B cell (primary cell): ENCODE measurements around the gene MRC2. TPM values are rescaled to one million over a fixed set of nuclear protein-coding genes. Genes with fewer than 3 reads are reported as not detected.

ENCODE experiments used
- ATAC-seq: fragments of 200-7000 bp; cut with Tn5 transposase; one replicate; pipeline ENCODE4 v1.10.0; 2021; ENCODE audit warnings: low read depth, mild to moderate bottlenecking, moderate number of reproducible peaks, moderate library complexity
- CTCF ChIA-PET: fragments of 350-600 bp; sonication (Branson Sonifier 250); formaldehyde crosslinking; loops from one replicate; lab custom pipeline; 2021; ENCODE audit warnings: antibody characterized with exemption, inconsistent platforms; lab: Charles Lee
- POLR2A ChIA-PET: fragments of 350-600 bp; sonication (Branson Sonifier 250); formaldehyde crosslinking; loops from one replicate; lab custom pipeline; 2021; ENCODE audit warnings: antibody characterized with exemption; lab: Charles Lee
- DNase-seq: peaks from one replicate; pipeline ENCODE4 v3.0.0; 2013
- H2AFZ ChIP-seq: 2 replicates; pipeline ENCODE4 v1.6.1; 2012; ENCODE audit warnings: mild to moderate bottlenecking, low read depth, low read length; ENCODE audit not compliant: insufficient read depth, poor library complexity, severe bottlenecking
- H3K27ac ChIP-seq, 2 donors: 1 replicate in 1 of 2; 2 replicates in 1 of 2; pipeline ENCODE4 v1.5.1; 2012 to 2013; ENCODE audit warnings: low read length in 2 of 2, mild to moderate bottlenecking in 2 of 2, moderate library complexity in 1 of 2
- H3K27me3 ChIP-seq, 4 experiments: fragments of 200-600 bp in 1 of 4; sonication (generic) in 1 of 4; replicated peaks in 1 of 4; 1 replicate in 2 of 4; 2 replicates in 2 of 4; pipeline versions ENCODE4 v1.6.1 to v1.7.0; 2013 to 2016; ENCODE audit warnings: low read length in 3 of 4, mild to moderate bottlenecking in 2 of 4, mixed read lengths in 1 of 4, moderate library complexity in 1 of 4; ENCODE audit not compliant: insufficient read depth in 4 of 4, control insufficient read depth in 3 of 4; ENCODE audit errors: control extremely low read depth in 1 of 4
- H3K36me3 ChIP-seq, 2 experiments: replicated peaks in 1 of 2; 1 replicate in 1 of 2; 2 replicates in 1 of 2; pipeline versions ENCODE4 v1.6.1 to v1.7.1; 2013; ENCODE audit warnings: low read length in 1 of 2; ENCODE audit not compliant: insufficient read depth in 2 of 2, control insufficient read depth in 1 of 2; ENCODE audit errors: control extremely low read depth in 1 of 2, extremely low read depth in 1 of 2
- H3K4me1 ChIP-seq, 2 donors: fragments of 200-600 bp in 1 of 2; sonication (generic) in 1 of 2; 1 replicate in 1 of 2; 2 replicates in 1 of 2; pipeline versions ENCODE4 v1.5.1 to v1.6.1; 2013 to 2017; ENCODE audit warnings: low read length in 2 of 2; ENCODE audit not compliant: control insufficient read depth in 2 of 2, insufficient read depth in 2 of 2
- H3K4me2 ChIP-seq: replicated peaks from 2 replicates; pipeline ENCODE3; 2012; ENCODE audit warnings: mild to moderate bottlenecking, low read depth, low read length; ENCODE audit not compliant: poor library complexity, severe bottlenecking
- H3K4me3 ChIP-seq, 5 experiments: fragments of 200-600 bp in 1 of 5; sonication (generic) in 1 of 5; 1 replicate in 3 of 5; 2 replicates in 2 of 5; pipeline versions ENCODE4 v1.5.1 to v1.7.0; 2011 to 2016; ENCODE audit warnings: low read length in 4 of 5, mild to moderate bottlenecking in 4 of 5, low read depth in 2 of 5, control low read depth in 1 of 5, moderate library complexity in 1 of 5; ENCODE audit not compliant: insufficient read depth in 1 of 5; ENCODE audit errors: control extremely low read depth in 1 of 5, extremely low read depth in 1 of 5
- H3K79me2 ChIP-seq: fragments of 200-600 bp; sonication (generic); one replicate; pipeline ENCODE4 v1.6.0; 2016; ENCODE audit warnings: low read length; ENCODE audit not compliant: control insufficient read depth, insufficient read depth
- H3K9ac ChIP-seq: fragments of 200-600 bp; sonication (generic); 2 replicates; pipeline ENCODE4 v1.6.1; 2017; ENCODE audit warnings: mild to moderate bottlenecking, low read length, moderate library complexity
- H3K9me3 ChIP-seq, 3 donors: one replicate each; pipeline versions ENCODE4 v1.6.1 to v1.7.1; 2013; ENCODE audit warnings: low read length in 2 of 3; ENCODE audit not compliant: control insufficient read depth in 2 of 3, insufficient read depth in 1 of 3; ENCODE audit errors: control extremely low read depth in 1 of 3
- H4K20me1 ChIP-seq: 2 replicates; pipeline ENCODE4 v1.6.0; 2012; ENCODE audit warnings: mild to moderate bottlenecking, low read length; ENCODE audit not compliant: insufficient read depth, control insufficient read depth, poor library complexity, severe bottlenecking
- H3K27ac Mint-ChIP-seq: one replicate; pipeline ENCODE4 v1.8.0; 2021; ENCODE audit warnings: mixed read lengths
- H3K27me3 Mint-ChIP-seq: one replicate; pipeline ENCODE4 v1.8.0; 2021; ENCODE audit warnings: mixed read lengths
- H3K4me1 Mint-ChIP-seq: one replicate; pipeline ENCODE4 v1.8.0; 2021; ENCODE audit warnings: mixed read lengths
- H3K4me3 Mint-ChIP-seq: one replicate; pipeline ENCODE4 v1.8.0; 2021; ENCODE audit warnings: mixed read lengths
- H3K9me3 Mint-ChIP-seq: one replicate; pipeline ENCODE4 v1.8.0; 2022; ENCODE audit warnings: mixed read lengths; ENCODE audit not compliant: insufficient read depth
- EZH2 ChIP-seq: IDR thresholded peaks from 2 replicates; pipeline ENCODE4 v1.6.1; 2012; ENCODE audit warnings: borderline replicate concordance, low read depth, mild to moderate bottlenecking, moderate library complexity, low read length; ENCODE audit not compliant: insufficient read depth, poor library complexity, severe bottlenecking
- WGBS: methylation state at CpG from one replicate; pipeline ENCODE4 v1.1.5; 2013; ENCODE audit warnings: missing lambda C conversion rate; ENCODE audit not compliant: insufficient coverage; 5-methylcytosine and 5-hydroxymethylcytosine counted together
- intact Hi-C: fragments of 100-400 bp; cut with micrococcal nuclease; formaldehyde crosslinking; loops from one replicate; pipeline ENCODE4 v1.10.0; 2022
- polyA plus RNA-seq: library from polyadenylated mRNA; depleted of rRNA; stranded (reverse); fragments of >200 nt; gene quantifications from 2 replicates; pipeline ENCODE4 v1.2.3, GENCODE V29; 2012
- total RNA-seq, 2 donors: library from RNA; stranded (reverse); fragments of 120-200 nt in 1 of 2; gene quantifications; 1 replicate in 1 of 2; 2 replicates in 1 of 2; pipeline versions ENCODE4 v1.2.3 to v1.2.4, GENCODE V29; 2013 to 2022
- TF ChIP-seq, protein P1 (sequence below): fragments of 200-600 bp; IDR thresholded peaks from one replicate; pipeline ENCODE4 v1.8.0; 2022; ENCODE audit warnings: antibody characterized with exemption, mild to moderate bottlenecking

MRC2 gene
- total and polyA plus RNA-seq, 2 donors (not counting 1 experiment from before 2014, with no cell fraction given) = 0.09 to 0.34 TPM

DNA sequence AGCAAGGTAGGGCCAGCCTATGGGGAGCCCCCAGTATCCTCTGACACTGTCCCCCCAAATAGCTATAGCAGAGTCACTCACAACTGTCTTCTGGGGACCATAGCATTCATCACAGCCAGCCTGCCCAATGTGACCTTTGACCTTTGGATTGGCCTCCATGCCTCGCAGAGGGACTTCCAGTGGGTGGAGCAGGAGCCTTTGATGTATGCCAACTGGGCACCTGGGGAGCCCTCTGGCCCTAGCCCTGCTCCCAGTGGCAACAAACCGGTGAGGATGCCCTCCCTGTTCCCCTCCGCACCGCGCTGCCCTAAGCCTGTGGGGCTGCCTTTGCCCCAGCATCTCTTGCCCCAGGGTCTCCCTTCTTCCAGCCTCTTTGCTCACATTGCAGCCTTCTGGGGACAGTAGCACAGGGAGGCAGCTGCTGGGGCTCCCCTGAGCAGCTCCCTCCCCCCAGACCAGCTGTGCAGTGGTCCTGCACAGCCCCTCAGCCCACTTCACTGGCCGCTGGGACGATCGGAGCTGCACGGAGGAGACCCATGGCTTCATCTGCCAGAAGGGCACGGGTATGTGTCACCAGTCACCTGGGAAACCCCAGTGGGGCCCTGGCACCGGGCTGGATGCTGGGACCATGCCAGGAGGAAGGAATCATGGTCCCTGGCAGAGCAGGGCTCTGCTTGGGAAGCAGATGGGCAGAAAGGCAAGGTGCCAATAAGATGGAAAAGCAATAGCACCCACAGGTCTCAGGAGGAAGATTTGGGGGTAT, 61.1 kb downstream of the MRC2 start:
- POLR2A ChIA-PET = no interaction called here
- Histone ChIP-seq H2AFZ (no peak overlapping the region), H4K20me1 (no peaks in the 10 kb centered on the region), H3K27ac (no peak overlapping the region), H3K79me2 (no peaks in the 10 kb centered on the region), H3K4me3 (no peak overlapping the region), H3K27me3 (no peaks in the 10 kb centered on the region), H3K36me3 (no peaks in the 10 kb centered on the region), H3K9ac (no peak overlapping the region), H3K4me1 (no peaks in the 10 kb centered on the region), H3K9me3 (no peaks in the 10 kb centered on the region), H3K4me2 (no peak overlapping the region)
- ATAC-seq = no peak
- Mint-ChIP-seq H3K4me3 (no peak overlapping the region), H3K9me3 (no peaks in the 10 kb centered on the region), H3K27ac (no peak overlapping the region), H3K4me1 (no peaks in the 10 kb centered on the region), H3K27me3 (no peaks in the 10 kb centered on the region)
- CTCF ChIA-PET = no interaction called here
- DNase-seq = no peak
- 92% methylated on average over 11 of the region's 11 CpGs for WGBS
- TF ChIP-seq, protein P1, sequence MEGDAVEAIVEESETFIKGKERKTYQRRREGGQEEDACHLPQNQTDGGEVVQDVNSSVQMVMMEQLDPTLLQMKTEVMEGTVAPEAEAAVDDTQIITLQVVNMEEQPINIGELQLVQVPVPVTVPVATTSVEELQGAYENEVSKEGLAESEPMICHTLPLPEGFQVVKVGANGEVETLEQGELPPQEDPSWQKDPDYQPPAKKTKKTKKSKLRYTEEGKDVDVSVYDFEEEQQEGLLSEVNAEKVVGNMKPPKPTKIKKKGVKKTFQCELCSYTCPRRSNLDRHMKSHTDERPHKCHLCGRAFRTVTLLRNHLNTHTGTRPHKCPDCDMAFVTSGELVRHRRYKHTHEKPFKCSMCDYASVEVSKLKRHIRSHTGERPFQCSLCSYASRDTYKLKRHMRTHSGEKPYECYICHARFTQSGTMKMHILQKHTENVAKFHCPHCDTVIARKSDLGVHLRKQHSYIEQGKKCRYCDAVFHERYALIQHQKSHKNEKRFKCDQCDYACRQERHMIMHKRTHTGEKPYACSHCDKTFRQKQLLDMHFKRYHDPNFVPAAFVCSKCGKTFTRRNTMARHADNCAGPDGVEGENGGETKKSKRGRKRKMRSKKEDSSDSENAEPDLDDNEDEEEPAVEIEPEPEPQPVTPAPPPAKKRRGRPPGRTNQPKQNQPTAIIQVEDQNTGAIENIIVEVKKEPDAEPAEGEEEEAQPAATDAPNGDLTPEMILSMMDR = no peak
- no peak for TF ChIP-seq EZH2
- intact Hi-C loops = no loop called here

DNA sequence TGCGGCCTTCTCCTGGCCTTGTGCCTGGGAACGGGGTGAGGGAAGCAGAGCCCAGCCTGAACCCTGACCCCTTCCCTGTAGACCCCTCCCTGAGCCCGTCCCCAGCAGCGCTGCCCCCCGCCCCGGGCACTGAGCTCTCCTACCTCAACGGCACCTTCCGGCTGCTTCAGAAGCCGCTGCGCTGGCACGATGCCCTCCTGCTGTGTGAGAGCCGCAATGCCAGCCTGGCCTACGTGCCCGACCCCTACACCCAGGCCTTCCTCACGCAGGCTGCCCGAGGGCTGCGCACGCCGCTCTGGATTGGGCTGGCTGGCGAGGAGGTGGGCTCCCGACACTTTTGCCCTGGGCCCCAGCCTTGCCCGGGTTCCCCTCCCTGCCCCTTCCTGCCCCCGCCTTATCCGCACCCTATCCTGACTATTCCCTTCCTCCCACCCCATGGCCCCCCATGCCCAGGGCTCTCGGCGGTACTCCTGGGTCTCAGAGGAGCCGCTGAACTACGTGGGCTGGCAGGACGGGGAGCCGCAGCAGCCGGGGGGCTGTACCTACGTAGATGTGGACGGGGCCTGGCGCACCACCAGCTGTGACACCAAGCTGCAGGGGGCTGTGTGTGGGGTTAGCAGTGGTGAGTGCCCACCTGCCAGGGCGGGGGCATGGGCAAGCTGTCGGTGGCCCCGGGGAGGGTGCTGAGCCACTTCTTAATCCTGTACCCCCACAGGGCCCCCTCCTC, 62.1 kb downstream of the MRC2 start:
- Histone ChIP-seq H3K4me2 (no peak overlapping the region), H3K27ac (no peak overlapping the region), H4K20me1 (no peaks in the 10 kb centered on the region), H3K4me1 (no peaks in the 10 kb centered on the region), H3K4me3 (no peak overlapping the region), H3K9ac (no peak overlapping the region), H3K9me3 (no peaks in the 10 kb centered on the region), H3K79me2 (no peaks in the 10 kb centered on the region), H3K27me3 (no peaks in the 10 kb centered on the region), H2AFZ (no peak overlapping the region), H3K36me3 (no peaks in the 10 kb centered on the region)
- intact Hi-C loops = no loop called here
- TF ChIP-seq, protein P1 = no peak
- TF ChIP-seq EZH2 = no peak
- no peaks in the 10 kb centered on the region for H3K9me3 Mint-ChIP-seq
- no peak overlapping the region for H3K27ac Mint-ChIP-seq
- ATAC-seq (no peak), DNase-seq (no peak)
- no peak overlapping the region for H3K4me3 Mint-ChIP-seq
- 91% methylated on average over 35 of the region's 37 CpGs for WGBS
- H3K27me3 Mint-ChIP-seq = peaks cover 6% of the 10 kb centered on the region
- CTCF ChIA-PET = no interaction called here
- no peaks in the 10 kb centered on the region for H3K4me1 Mint-ChIP-seq
- POLR2A ChIA-PET = no interaction called here
